NCI-H2227 (cell line): ENCODE measurements around the gene HBEGF.
"Not testable (repeated sequence)": the region's sequence is repeated elsewhere in the genome, so short reads cannot be mapped to it uniquely, and the experiment has no call there.

Experiments used
- DNase-seq: peaks from one replicate; lab custom pipeline; 2025; ENCODE audit not compliant: unreplicated experiment; lab: John Stamatoyannopoulos, UW

Gene HBEGF

GRCh38 chr5:140361901-140362300 is 15.5 kb upstream of the HBEGF start:
- no peak for DNase-seq

- DNase-seq = no peak
These were observed 14.5 kb upstream of the HBEGF start for GRCh38 chr5:140360681-140361479.

- DNase-seq = no peak
These were observed 13.7 kb upstream of the HBEGF start, which contains the start of gene SLC4A9 for GRCh38 chr5:140360101-140360500. Gene SLC4A9, plus strand, starts transcription at chr5:140360194. Its CDS starts 43 bp downstream, at chr5:140360237.

GRCh38 chr5:140358738-140359310 is 12.4 kb upstream of the HBEGF start:
- DNase-seq = peak; percentile 5

GRCh38 chr5:140357726-140358093 is 11.3 kb upstream of the HBEGF start:
- DNase-seq = peak; percentile 86

GRCh38 chr5:140356853-140357725 is 10.7 kb upstream of the HBEGF start:
- no peak for DNase-seq

- DNase-seq = no peak
These were observed 9.1 kb upstream of the HBEGF start for GRCh38 chr5:140355546-140355945.

- DNase-seq = peak; percentile 62
These were observed 5.4 kb upstream of the HBEGF start for GRCh38 chr5:140351609-140352334.

- DNase-seq = no peak
These were observed 2.8 kb upstream of the HBEGF start for GRCh38 chr5:140349244-140349643.

- no peak for DNase-seq
These were observed 1.7 kb upstream of the HBEGF start for GRCh38 chr5:140348104-140348503.

GRCh38 chr5:140347360-140347759 is 957 bp upstream of the HBEGF start:
- no peak for DNase-seq

GRCh38 chr5:140345919-140346347 is 470 bp downstream of the HBEGF start:
- DNase-seq = peak; percentile 34

GRCh38 chr5:140344683-140345423 is 1.6 kb downstream of the HBEGF start:
- DNase-seq = no peak

- not testable (repeated sequence) for DNase-seq
These were observed 2.6 kb downstream of the HBEGF start for GRCh38 chr5:140343849-140344248.

- no peak for DNase-seq
These were observed 3.5 kb downstream of the HBEGF start for GRCh38 chr5:140342896-140343295.

GRCh38 chr5:140342287-140342686 is 4.1 kb downstream of the HBEGF start:
- DNase-seq = no peak

- DNase-seq = no peak
These were observed 4.8 kb downstream of the HBEGF start for GRCh38 chr5:140341591-140341990.

- DNase-seq = no peak
These were observed 5.7 kb downstream of the HBEGF start for GRCh38 chr5:140340605-140341121.

- no peak for DNase-seq
These were observed 6.8 kb downstream of the HBEGF start for GRCh38 chr5:140339636-140340035.

GRCh38 chr5:140338908-140339307 is 7.5 kb downstream of the HBEGF start:
- DNase-seq = no peak
